ENCODE measurements around the gene HOATZ.

Gene HOATZ

DNA sequence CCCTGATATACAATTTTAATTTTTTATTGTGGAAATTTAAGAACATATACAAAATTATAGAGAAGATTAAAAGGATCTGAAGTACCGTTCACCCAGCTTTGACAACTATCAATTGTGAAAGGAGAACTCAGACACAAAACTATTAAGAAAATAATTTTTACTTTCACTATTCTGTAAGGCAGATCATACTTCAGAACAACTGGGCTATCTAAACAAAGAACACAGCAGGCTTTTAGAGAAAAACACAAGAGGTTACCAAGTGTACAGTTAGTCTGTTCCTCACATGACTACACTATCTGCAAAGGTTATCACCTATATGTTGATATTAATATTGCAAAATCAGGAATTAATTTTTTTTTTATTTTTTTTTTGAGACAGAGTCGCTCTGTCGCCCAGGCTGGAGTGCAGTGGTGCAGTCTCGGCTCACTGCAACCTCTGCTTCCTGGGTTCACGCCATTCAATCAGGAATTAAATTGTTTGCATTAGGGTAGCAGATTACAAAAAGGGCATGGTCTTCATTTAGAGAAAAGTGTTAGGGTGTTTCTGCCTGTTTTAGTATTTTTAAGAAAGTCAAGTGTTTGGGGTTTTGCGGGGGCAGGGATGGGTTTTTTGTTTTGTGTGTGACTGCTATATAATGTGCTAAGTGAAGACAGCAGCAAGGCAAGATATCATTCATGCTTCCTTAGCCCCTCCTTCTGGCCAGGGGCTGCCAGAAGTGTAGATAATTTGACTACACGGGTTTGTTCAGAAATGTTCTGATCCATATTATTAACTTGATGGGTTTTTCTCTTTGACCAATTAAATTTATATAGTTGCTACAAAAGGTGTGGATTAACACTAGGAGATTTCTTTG lies 60.0 kb downstream of the HOATZ start:
- peak overlapping the region; percentile 14 for H3K4me3 ChIP-seq (ENCODE audit: low read length)
- TF ChIP-seq, protein P1, sequence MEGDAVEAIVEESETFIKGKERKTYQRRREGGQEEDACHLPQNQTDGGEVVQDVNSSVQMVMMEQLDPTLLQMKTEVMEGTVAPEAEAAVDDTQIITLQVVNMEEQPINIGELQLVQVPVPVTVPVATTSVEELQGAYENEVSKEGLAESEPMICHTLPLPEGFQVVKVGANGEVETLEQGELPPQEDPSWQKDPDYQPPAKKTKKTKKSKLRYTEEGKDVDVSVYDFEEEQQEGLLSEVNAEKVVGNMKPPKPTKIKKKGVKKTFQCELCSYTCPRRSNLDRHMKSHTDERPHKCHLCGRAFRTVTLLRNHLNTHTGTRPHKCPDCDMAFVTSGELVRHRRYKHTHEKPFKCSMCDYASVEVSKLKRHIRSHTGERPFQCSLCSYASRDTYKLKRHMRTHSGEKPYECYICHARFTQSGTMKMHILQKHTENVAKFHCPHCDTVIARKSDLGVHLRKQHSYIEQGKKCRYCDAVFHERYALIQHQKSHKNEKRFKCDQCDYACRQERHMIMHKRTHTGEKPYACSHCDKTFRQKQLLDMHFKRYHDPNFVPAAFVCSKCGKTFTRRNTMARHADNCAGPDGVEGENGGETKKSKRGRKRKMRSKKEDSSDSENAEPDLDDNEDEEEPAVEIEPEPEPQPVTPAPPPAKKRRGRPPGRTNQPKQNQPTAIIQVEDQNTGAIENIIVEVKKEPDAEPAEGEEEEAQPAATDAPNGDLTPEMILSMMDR (conservative IDR thresholded peaks at IDR 0.05; ENCODE audit: low read length), result no peak

DNA sequence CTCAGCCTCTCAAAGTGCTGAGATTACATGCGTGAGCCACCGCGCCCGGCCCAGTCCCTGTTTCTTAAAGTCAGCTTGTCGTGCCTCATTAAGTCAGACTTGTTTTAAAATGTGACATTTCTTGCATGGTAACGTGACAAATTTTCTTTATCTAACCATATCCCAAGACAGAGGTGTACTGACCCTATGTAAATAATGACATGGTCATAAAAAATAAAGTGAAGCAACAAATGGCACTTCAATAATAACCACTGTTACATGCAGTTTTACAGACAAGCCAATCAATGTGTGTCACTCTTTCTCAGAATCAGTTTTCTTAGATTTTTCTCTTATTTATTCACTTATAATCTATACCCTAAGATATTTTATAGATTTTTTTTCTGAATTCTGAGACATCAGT lies 61.2 kb downstream of the HOATZ start:
- no peak for DNase-seq (ENCODE audit: low read depth)
- no peak overlapping the region for H3K4me3 ChIP-seq (ENCODE audit: low read length)
- TF ChIP-seq, protein P1 (conservative IDR thresholded peaks at IDR 0.05; ENCODE audit: low read length), result no peak

More for the DNA sequence above, 60.0 kb downstream of the HOATZ start:
- DNase-seq (ENCODE audit: low read depth), result no peak

DNA sequence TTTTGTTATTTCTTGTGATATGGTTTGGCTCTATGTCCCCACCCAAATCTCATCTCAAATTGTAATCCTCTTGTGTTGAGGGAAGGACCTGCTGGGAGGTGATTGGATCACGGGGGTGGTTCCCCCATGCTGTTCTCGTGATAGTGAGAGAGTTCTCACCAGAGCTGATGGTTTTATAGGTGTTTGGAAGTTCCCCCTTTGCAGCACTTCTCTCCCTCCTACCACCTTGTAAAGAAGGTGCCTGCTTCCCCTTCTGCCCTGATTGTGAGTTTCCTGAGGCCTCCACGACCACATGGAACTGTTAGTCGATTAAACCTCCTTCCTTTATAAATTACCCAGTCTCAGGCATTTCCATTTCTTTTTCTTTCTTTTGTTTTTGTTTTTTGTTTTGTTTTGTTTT lies 63.2 kb downstream of the HOATZ start:
- no peak overlapping the region for H3K4me3 ChIP-seq (ENCODE audit: low read length)
- TF ChIP-seq, protein P1 (conservative IDR thresholded peaks at IDR 0.05; ENCODE audit: low read length), result no peak
- DNase-seq (ENCODE audit: low read depth), result no peak

DNA sequence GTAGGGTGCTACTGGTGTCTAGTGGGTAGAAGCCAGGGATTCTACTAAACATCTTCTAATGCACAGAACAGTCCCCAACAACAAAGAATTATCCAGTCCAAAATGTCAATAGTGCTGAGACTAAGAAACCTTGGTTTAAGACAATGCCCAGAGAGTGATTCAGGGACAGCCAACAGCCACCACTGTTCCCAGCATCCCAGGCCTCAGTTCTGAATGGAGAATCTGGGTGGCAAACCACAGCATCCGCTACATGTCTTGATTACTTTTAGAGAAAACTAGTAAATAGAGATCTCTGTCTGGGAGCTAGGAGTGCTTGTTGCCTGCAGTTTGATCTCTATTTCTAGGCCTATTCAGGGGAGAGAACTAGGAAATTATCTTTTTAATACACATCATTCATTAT lies 66.8 kb downstream of the HOATZ start:
- no peak for DNase-seq (ENCODE audit: low read depth)
- H3K4me3 ChIP-seq (ENCODE audit: low read length), result no peak overlapping the region
- TF ChIP-seq, protein P1 (conservative IDR thresholded peaks at IDR 0.05; ENCODE audit: low read length), result no peak

DNA sequence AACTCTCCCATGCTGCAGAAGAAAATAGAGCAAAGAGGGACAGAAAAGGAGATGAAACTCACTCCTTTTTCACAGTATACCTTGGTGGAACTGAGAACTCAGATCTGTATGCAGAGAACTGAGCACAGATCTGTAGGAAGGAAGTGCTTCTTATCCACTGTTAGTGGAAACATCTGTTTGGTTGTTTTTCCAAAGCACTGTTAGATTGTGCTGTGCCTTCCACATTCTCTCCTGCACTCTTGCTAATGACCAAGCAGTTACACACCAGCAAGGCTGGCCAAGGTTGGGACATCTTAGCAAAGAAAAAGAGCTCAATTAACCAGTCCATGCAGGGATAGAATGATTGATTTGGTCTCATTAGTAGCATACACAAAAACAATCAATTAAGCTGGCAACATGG lies 67.6 kb downstream of the HOATZ start:
- TF ChIP-seq, protein P1 (conservative IDR thresholded peaks at IDR 0.05; ENCODE audit: low read length), result no peak
- peak; percentile 43 for DNase-seq (ENCODE audit: low read depth)
- H3K4me3 ChIP-seq (ENCODE audit: low read length), result no peak overlapping the region

DNA sequence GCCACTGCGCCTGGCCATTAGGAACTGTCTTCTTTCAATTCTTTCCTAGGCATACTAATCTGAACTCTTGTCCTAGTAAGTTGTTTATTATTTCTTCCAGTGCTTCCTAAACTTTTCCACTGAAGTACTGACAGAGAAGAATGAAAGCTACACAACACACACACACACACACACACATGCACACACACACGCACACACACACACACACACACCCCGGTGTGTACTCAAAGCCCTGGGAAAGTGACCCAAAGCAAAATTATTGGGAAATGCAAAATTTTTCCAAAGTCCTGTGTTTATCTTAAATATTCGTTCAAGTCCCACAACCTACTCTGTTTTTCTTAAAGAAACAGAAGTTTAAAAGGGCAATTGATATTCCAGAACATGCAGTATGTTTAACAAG lies 68.3 kb downstream of the HOATZ start:
- H3K4me3 ChIP-seq (ENCODE audit: low read length), result no peak overlapping the region
- no peak for DNase-seq (ENCODE audit: low read depth)
- TF ChIP-seq, protein P1 (conservative IDR thresholded peaks at IDR 0.05; ENCODE audit: low read length), result no peak

DNA sequence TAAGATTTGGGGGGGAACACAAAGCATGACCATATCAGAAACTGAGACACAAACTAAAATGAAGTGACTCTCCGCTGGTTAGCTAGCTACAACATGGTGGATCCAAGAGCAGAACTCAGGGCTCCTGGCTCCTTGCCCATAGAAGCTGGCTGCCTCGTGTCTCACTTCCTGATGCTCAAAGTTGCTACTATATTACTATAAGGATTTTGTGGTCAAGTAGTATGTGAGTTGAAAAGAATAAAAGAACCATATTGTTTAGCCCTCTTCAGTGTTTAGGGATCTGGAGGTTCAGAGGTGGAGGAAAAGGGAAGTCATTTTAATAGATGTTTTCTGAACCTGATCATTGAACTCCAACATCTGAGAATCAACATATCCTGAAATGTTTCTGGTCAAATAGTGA lies 70.8 kb downstream of the HOATZ start:
- TF ChIP-seq, protein P1 (conservative IDR thresholded peaks at IDR 0.05; ENCODE audit: low read length), result no peak
- peak; percentile 72 for DNase-seq (ENCODE audit: low read depth)

More for the DNA sequence above, 70.8 kb downstream of the HOATZ start:
- no peak overlapping the region for H3K4me3 ChIP-seq (ENCODE audit: low read length)

Data from AG10803 (cell line).